Esophagus (tissue), 2 donors: ENCODE data around the gene ACTL8. TPM values are rescaled to one million over a fixed set of nuclear protein-coding genes. Genes with fewer than 3 reads are reported as not detected.

Experiments
- H3K27ac ChIP-seq, 2 donors: one replicate each; pipeline ENCODE4 v1.5.1; 2013; ENCODE audit warnings: low read depth in 2 of 2, mild to moderate bottlenecking in 2 of 2, inconsistent platforms in 1 of 2, low read length in 1 of 2, moderate library complexity in 1 of 2
- H3K27me3 ChIP-seq, 2 donors: one replicate each; pipeline ENCODE4 v1.6.1; 2013; ENCODE audit warnings: low read length in 2 of 2, control low read depth in 1 of 2, mild to moderate bottlenecking in 1 of 2; ENCODE audit not compliant: insufficient read depth in 2 of 2, control insufficient read depth in 1 of 2
- H3K36me3 ChIP-seq, 2 donors: one replicate each; pipeline ENCODE4 v1.6.1; 2013; ENCODE audit warnings: low read length in 1 of 2; ENCODE audit not compliant: control insufficient read depth in 2 of 2, insufficient read depth in 2 of 2
- H3K4me1 ChIP-seq, 2 donors: one replicate each; pipeline ENCODE4 v1.6.1; 2013; ENCODE audit warnings: low read length in 1 of 2; ENCODE audit not compliant: control insufficient read depth in 2 of 2, insufficient read depth in 2 of 2
- H3K4me3 ChIP-seq, 2 donors: one replicate each; pipeline ENCODE4 v1.5.1; 2013; ENCODE audit warnings: low read length in 2 of 2, mild to moderate bottlenecking in 2 of 2, low read depth in 1 of 2, moderate library complexity in 1 of 2
- H3K9me3 ChIP-seq, 2 donors: one replicate each; pipeline ENCODE4 v1.6.1; 2013; ENCODE audit warnings: mild to moderate bottlenecking in 2 of 2, low read depth in 1 of 2, low read length in 1 of 2, moderate library complexity in 1 of 2; ENCODE audit not compliant: control insufficient read depth in 2 of 2, insufficient read depth in 1 of 2
- WGBS, 2 donors: extraction: QIAGEN DNeasy Blood & Tissue Kit; methylation state at CpG; one replicate each; pipeline ENCODE4 v1.1.7; 2013; 5-methylcytosine and 5-hydroxymethylcytosine counted together
- polyA plus RNA-seq, 2 donors: library from polyadenylated mRNA; stranded (reverse); fragments of 200-250 nt; gene quantifications; one replicate each; pipeline ENCODE4 v1.2.3, GENCODE V29; 2013
- donor health status: healthy with polysubstance abuse.
- donor health status: Bipolar disorder and iron deficiency.

ACTL8 gene
- polyA plus RNA-seq, 2 donors, result 0.12 TPM; not detected in 1

DNA sequence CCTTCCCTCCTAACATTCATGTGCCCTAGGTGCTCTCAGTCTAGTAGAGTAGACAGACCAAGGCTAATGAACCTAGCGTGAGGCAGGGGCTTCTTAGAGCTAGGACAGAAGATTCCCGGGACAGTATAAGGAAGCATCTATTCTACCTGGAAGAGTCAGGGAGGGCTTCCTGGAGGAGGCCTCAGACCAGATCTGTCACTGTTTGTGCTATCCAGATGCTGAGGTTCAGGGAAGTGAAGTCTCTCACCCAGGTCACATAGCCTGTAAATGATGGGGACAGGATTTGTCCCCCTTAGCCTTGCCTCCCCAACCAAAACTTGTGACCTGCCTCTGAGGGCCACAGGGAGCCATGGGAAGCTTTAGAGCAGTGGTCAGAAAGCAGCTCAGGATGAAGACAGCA is 20.7 kb downstream of the ACTL8 start:
- H3K27ac ChIP-seq, result no peak overlapping the region
- H3K9me3 ChIP-seq, result no peaks in the 10 kb centered on the region
- H3K36me3 ChIP-seq, result no peaks in the 10 kb centered on the region
- 92 to 93% methylated on average over 2 of the region's 2 CpGs for WGBS, 2 donors
- H3K27me3 ChIP-seq, result no peaks in the 10 kb centered on the region
- no peak overlapping the region for H3K4me3 ChIP-seq
- no peaks in the 10 kb centered on the region for H3K4me1 ChIP-seq

DNA sequence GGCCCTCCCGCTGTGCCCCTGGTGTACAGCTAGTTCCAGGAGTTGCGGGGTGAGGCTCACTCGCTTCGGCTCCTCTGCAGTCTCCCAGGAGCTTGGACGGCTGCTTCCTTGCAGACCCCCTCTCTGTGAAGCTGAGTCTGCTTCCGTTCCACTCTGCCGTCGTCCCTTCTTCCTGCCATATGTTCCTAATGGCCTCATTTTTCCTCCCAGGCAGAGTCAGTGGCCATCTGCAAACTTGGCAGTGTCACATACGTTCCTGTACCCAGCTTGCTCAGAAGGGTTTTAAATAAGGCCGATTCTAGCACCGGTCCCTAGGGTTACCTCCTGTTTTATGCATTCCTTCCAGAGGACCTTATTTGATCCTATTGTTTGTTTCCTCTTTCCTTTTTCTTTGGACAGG is 21.3 kb downstream of the ACTL8 start:
- Histone ChIP-seq H3K4me1 (no peaks in the 10 kb centered on the region), H3K27me3 (no peaks in the 10 kb centered on the region), H3K4me3 (no peak overlapping the region), H3K9me3 (no peaks in the 10 kb centered on the region), H3K36me3 (no peaks in the 10 kb centered on the region), H3K27ac (no peak overlapping the region)
- WGBS, 2 donors, result 60 to 63% methylated on average over 11 of the region's 11 CpGs

DNA sequence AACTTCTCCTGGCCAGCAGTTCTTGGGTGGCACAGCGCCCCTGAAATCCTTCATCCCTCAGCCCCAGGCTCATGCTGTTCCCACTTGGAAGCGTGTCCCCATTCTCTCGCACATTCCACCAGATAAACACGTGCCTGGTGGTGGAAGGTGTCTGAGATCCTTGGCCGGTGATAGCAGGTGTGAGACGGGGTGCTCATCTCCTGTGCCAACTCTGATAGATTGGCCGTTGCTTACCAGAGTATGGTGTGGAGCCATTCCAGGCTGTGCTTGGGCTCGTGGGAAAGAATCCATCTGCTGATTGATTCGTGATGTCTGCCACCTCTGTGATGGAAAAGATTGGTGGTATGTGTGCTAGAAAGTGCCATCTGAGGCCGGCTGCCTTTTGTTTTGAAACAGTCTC is 22.2 kb downstream of the ACTL8 start:
- H3K36me3 ChIP-seq, result no peaks in the 10 kb centered on the region
- H3K9me3 ChIP-seq, result no peaks in the 10 kb centered on the region
- H3K4me1 ChIP-seq, result no peaks in the 10 kb centered on the region
- no peaks in the 10 kb centered on the region for H3K27me3 ChIP-seq
- no peak overlapping the region for H3K4me3 ChIP-seq
- H3K27ac ChIP-seq, result no peak overlapping the region
- 63 to 64% methylated on average over 10 of the region's 10 CpGs for WGBS, 2 donors

DNA sequence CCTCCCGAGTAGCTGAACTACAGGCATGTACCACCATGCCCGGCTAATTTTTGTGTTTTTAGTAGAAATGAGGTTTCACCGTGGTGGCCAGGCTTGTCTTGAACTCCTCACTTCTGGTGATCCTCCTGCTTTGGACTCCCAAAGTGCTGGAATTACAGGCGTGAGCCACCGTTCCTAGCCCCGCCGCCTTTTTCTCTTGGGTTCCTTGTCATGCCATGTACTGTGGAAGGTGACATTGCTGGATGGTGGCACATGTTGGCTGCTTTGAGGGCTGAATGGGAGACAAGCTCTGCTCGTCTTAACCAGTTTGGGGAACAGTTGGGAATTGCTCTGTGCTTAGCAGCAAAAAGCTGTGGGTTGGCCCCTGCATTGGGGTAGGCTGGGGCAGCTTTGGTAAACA is 22.7 kb downstream of the ACTL8 start:
- H3K4me1 ChIP-seq, result no peaks in the 10 kb centered on the region
- 85 to 87% methylated on average over 8 of the region's 8 CpGs for WGBS, 2 donors
- H3K36me3 ChIP-seq, result no peaks in the 10 kb centered on the region
- no peak overlapping the region for H3K27ac ChIP-seq
- no peaks in the 10 kb centered on the region for H3K9me3 ChIP-seq
- no peak overlapping the region for H3K4me3 ChIP-seq
- no peaks in the 10 kb centered on the region for H3K27me3 ChIP-seq

DNA sequence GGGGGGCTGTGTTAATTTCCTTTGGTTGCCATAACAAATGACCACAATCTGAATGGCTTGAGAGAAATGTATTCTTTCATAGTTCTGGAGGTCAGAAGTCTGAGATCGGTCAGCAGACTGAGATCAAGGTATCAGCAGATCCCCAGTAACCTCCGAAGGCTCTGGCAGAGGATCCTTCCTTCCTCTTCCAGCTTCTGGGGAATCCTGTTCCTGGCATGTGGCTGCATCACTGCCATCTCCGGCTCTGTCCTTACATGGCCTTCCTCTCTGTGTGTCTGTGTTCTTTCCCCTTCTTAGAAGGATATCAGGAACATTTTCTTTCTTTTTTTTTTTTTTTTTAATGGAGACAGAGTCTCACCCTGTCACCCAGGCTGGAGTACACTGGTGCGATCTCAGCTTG is 25.8 kb downstream of the ACTL8 start:
- Histone ChIP-seq H3K27ac (no peak overlapping the region), H3K9me3 (no peaks in the 10 kb centered on the region), H3K4me3 (no peak overlapping the region), H3K27me3 (no peaks in the 10 kb centered on the region), H3K36me3 (no peaks in the 10 kb centered on the region), H3K4me1 (no peaks in the 10 kb centered on the region)
- WGBS, 2 donors, result 71 to 82% methylated on average over 4 of the region's 4 CpGs

DNA sequence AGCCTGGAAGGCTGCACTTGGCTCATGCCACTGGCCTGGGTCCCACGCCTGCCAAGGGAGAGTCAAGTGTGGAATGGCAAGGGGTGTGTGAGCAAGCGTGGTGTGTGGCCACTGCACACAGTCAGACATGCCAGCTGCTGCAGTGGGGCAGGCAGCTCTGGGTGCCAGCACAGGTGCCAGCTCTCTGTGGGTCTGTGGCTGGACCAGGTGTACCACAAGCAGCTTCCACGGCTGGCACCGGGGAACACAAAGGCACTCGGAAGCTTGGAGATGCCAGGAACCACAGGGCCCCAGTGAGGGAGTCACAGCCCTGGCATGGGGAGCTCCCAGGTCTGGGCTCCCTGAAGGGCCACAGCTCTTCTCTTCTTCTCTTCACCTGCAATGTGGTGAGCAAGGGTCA is 34.8 kb downstream of the ACTL8 start:
- no peaks in the 10 kb centered on the region for H3K36me3 ChIP-seq
- no peak overlapping the region for H3K27ac ChIP-seq
- no peak overlapping the region for H3K4me3 ChIP-seq
- H3K27me3 ChIP-seq, result no peaks in the 10 kb centered on the region
- peaks cover 0 to 4% of the 10 kb centered on the region in 2 donors for H3K9me3 ChIP-seq
- no peaks in the 10 kb centered on the region for H3K4me1 ChIP-seq
- WGBS, 2 donors, result 85 to 94% methylated on average over 5 of the region's 5 CpGs

DNA sequence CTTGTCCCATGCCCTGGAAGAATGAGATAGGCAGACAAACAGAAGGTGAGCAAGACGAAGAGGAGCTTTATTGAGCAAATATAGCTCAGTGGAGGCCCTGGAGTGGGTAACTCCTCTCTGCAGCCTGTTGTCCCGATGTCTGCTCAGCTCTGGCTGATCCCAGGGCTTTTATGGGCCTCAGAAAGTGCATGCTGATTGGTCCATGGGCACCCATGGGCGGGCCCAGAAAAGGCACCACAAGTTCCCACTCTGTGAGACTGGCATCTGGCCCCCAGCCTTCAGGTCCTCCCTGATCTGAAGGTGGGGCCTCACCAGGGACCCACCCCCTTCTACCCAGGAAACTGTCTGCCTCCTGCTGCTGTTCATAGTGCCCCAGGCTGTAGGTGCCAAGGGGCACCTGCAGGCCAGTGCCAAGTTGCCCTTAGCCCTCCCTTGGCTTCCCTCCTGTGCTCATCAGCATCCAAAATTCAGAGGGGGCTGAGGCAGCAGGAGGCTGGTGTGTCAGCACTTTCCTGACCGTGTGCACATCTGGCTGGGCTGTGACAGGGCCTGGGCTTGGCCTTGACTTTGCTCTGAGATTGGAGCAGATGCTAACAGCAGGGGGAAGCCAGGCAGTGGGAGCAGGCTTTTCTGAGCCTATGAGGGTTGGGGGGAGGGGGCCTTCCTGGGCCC is 35.4 kb downstream of the ACTL8 start:
- peaks cover 0 to 4% of the 10 kb centered on the region in 2 donors for H3K9me3 ChIP-seq
- H3K36me3 ChIP-seq, result no peaks in the 10 kb centered on the region
- H3K27ac ChIP-seq, result no peak overlapping the region
- H3K27me3 ChIP-seq, result no peaks in the 10 kb centered on the region
- WGBS, 2 donors, result 58 to 63% methylated on average over 4 of the region's 4 CpGs
- no peaks in the 10 kb centered on the region for H3K4me1 ChIP-seq
- H3K4me3 ChIP-seq, result no peak overlapping the region

DNA sequence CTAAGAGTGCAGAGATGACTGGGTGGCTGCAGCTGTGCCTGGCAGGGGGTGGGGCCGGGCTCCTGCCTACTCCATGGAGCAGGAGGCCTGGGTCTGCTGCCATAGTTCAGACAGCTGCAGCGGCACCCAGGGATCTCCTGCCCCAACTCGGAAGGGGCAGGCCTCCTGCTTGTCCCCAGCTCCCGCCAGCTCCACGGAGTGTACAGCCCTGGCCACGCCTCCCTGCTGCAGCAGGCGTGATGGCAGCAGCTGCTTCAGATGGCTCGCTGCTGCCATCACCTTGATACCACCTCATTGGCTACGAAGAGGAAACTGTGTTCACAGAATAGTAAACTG is 35.9 kb downstream of the ACTL8 start:
- WGBS, 2 donors, result 56 to 58% methylated on average over 9 of the region's 9 CpGs
- no peaks in the 10 kb centered on the region for H3K27me3 ChIP-seq
- H3K36me3 ChIP-seq, result no peaks in the 10 kb centered on the region
- no peaks in the 10 kb centered on the region for H3K4me1 ChIP-seq
- no peak overlapping the region for H3K4me3 ChIP-seq
- peaks cover 0 to 4% of the 10 kb centered on the region in 2 donors for H3K9me3 ChIP-seq
- no peak overlapping the region for H3K27ac ChIP-seq

DNA sequence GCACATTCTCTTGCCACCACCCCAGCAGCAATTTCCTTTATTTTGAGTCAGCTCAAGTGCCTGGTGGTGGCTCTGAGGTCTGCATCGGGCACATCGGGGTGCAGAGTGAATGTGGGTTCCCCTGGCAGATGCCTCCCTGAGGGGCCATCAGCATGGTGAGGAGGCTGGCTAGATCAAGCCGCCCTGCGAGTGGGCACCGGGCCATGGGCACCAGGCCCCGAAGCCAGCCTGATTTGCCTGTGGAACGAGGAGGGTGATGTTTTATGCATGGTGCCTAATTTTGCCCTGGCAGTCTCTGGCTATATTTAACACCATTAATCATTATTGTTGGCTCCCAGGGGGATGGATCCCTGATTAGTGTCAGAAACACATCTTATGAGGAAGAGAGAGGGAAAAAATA is 36.3 kb downstream of the ACTL8 start:
- Histone ChIP-seq H3K36me3 (no peaks in the 10 kb centered on the region), H3K9me3 (peaks cover 0 to 4% of the 10 kb centered on the region in 2 donors), H3K27ac (no peak overlapping the region), H3K4me3 (no peak overlapping the region), H3K4me1 (no peaks in the 10 kb centered on the region), H3K27me3 (no peaks in the 10 kb centered on the region)
- WGBS, 2 donors, result 86 to 90% methylated on average over 7 of the region's 7 CpGs

DNA sequence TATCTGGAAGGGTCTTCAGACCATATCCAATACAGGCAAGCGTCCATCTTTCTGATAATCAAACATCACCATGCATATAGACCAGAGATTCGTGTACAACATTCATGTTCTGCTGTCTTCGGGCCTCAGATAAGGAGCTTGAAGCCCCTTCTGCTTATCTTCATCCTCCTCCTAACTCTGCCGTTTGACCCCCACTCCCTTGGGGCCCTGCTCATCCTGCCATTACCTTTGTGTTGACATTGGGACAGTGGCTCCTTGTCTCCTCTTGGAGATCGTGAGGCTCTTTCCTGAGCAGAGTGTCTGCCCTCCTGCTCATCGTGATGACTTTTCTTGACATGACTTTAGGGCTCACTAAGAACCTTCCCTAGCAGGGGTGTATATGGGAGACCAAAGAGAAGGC is 37.3 kb downstream of the ACTL8 start:
- WGBS, 2 donors, result 76% methylated on average over 6 of the region's 6 CpGs

More for the DNA sequence above, 37.3 kb downstream of the ACTL8 start:
- Histone ChIP-seq H3K36me3 (no peaks in the 10 kb centered on the region), H3K27ac (no peak overlapping the region), H3K27me3 (no peaks in the 10 kb centered on the region), H3K4me3 (no peak overlapping the region), H3K9me3 (peaks cover 0 to 2% of the 10 kb centered on the region in 2 donors), H3K4me1 (no peaks in the 10 kb centered on the region)
